GM23248 (cell line): ENCODE measurements around the gene PLAAT3.

Experiments used
- EZH2 ChIP-seq: fragments of 200-600 bp; sonication (generic); IDR thresholded peaks from 2 replicates; pipeline ENCODE4 v1.6.1; 2018; ENCODE audit warnings: antibody characterized with exemption, mild to moderate bottlenecking; ENCODE audit not compliant: insufficient read depth, poor library complexity, severe bottlenecking
- EZH2phosphoT487 ChIP-seq: fragments of 200-600 bp; sonication (generic); IDR thresholded peaks from 2 replicates; pipeline ENCODE4 v1.6.1; 2018; ENCODE audit warnings: antibody characterized with exemption, moderate library complexity, mild to moderate bottlenecking, low read depth; ENCODE audit not compliant: insufficient read depth

- TF ChIP-seq EZH2 (no peak), EZH2phosphoT487 (no peak)
Observed at GRCh38 chr11:63614136-63614671, at the start of gene PLAAT3.
